Measurements from ENCODE around the gene ABCD1.
"Not testable (repeated sequence)": the region's sequence is repeated elsewhere in the genome, so short reads cannot be mapped to it uniquely, and the experiment has no call there.

GRCh38 chrX:153742796-153743467 is 18.3 kb downstream of the ABCD1 start:
- TF ChIP-seq CTCF (IDR thresholded peaks at IDR 0.05 in 4 of 5, conservative IDR thresholded peaks at IDR 0.05 in 1 of 5); POLR2A (IDR thresholded peaks at IDR 0.05): not testable (repeated sequence)
